Motor neuron (in vitro differentiated cells): ENCODE measurements around the gene LARGE1. TPM values are rescaled to one million over a fixed set of nuclear protein-coding genes. Genes with fewer than 3 reads are reported as not detected.

ENCODE experiments used
- ATAC-seq, 8 experiments: fragments of 200-7000 bp; cut with Tn5 transposase; replicated peaks in 6 of 8; 2 replicates each; pipeline ENCODE4 v1.8.0; 2021; ENCODE audit warnings: mild to moderate bottlenecking in 8 of 8, moderate library complexity in 8 of 8
- H3K27ac ChIP-seq, 2 donors: fragments of 250-450 bp; sonication (Bioruptor Pico); 2 replicates each; pipeline ENCODE4 v1.9.0; 2021; ENCODE audit warnings: antibody characterized with exemption in 2 of 2, mild to moderate bottlenecking in 2 of 2, moderate library complexity in 1 of 2
- H3K4me1 ChIP-seq, 2 donors: fragments of 250-450 bp; sonication (Bioruptor Pico); replicated peaks in 1 of 2; 2 replicates each; pipeline ENCODE4 v1.6.1; 2021; ENCODE audit warnings: antibody characterized with exemption in 2 of 2, mild to moderate bottlenecking in 2 of 2, moderate library complexity in 1 of 2
- H3K4me3 ChIP-seq, 5 donors: fragments of 250-450 bp; sonication (Bioruptor Pico); 2 replicates each; pipeline ENCODE4 v1.9.0; 2021; ENCODE audit warnings: antibody characterized with exemption in 5 of 5, mild to moderate bottlenecking in 5 of 5, moderate library complexity in 4 of 5
- whole genome bisulfite sequencing, 10 experiments: fragments of 450-650 bp; shearing (Covaris generic); methylation state at CpG; one replicate each; pipeline ENCODE4 v1.0.0; 2022; 5-methylcytosine and 5-hydroxymethylcytosine counted together
- in situ Hi-C, 9 experiments: fragments of 400-800 bp; cut with MboI; loops; one replicate each; pipeline ENCODE4 v1.15.0; 2021; ENCODE audit warnings: low sequenced_read_pairs in 9 of 9, low pct_unique_long_range_greater_than_20kb in 2 of 9; ENCODE audit not compliant: unreplicated experiment in 9 of 9
- total RNA-seq, 8 experiments: library from RNA; unstranded; fragments of 300-600 nt; gene quantifications; 2 replicates each; pipeline versions ENCODE4 v1.2.3 to v1.2.4, GENCODE V29; 2022

Gene LARGE1
- total RNA-seq, 8 experiments from 2014 or later, result 1.7 to 36.1 (median 20.6) TPM

DNA sequence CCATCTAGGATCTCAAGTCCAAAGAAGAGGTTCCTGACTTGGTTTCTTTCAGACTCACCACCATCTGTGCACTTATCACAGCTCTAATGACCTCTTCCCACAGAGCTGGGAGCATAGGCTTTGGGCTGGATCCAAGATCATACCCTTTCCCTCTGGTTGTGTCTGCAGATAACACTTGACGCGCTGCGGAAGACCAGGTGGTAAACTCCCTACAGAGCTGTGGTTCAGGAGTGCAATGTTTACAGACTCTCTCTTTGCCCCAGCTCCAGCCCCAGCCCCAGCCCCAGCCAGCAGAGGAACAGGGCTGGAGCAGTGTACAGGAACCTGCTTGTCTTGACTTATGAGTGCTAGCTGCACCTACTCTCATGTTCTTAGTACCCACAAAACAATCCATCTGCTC is 587.7 kb downstream of the LARGE1 start:
- no peak for ATAC-seq
- in situ Hi-C loops, result no loop called here
- Histone ChIP-seq H3K27ac (no peak overlapping the region), H3K4me1 (peaks cover 0 to 2% of the 10 kb centered on the region in 2 donors), H3K4me3 (no peak overlapping the region)
- 100% methylated on average over 1 to 3 of the region's 3 CpGs; no CpG with 5 or more reads in 6 of the 10 experiments for WGBS, 10 experiments

DNA sequence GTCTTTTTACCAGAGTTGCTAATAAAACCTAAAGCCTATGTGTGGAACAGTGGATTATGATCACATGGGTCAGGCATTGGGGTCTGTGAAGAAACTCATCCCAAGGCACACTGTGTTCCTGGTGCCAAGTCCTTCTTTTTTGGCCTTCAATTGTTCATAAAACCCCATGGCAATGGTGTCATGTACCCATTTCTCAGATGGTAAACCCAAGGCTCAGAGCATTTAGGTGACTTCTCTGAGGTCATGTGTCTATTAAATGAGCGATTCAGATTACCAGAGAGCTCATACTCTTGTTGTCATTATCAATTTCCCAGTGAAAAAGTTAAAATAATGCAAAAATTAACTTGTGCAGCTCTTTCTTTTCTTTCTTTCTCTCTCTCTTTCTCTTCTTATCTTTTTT is 589.3 kb downstream of the LARGE1 start:
- H3K4me1 ChIP-seq, result peaks cover 0 to 2% of the 10 kb centered on the region in 2 donors
- WGBS, 10 experiments, result 17 to 100% (median 93%) methylated on average over 1 of the region's 1 CpG; no CpG with 5 or more reads in 2 of the 10 experiments
- no peak overlapping the region for H3K4me3 ChIP-seq
- ATAC-seq, result no peak
- H3K27ac ChIP-seq, result no peak overlapping the region
- in situ Hi-C loops, result no loop called here

DNA sequence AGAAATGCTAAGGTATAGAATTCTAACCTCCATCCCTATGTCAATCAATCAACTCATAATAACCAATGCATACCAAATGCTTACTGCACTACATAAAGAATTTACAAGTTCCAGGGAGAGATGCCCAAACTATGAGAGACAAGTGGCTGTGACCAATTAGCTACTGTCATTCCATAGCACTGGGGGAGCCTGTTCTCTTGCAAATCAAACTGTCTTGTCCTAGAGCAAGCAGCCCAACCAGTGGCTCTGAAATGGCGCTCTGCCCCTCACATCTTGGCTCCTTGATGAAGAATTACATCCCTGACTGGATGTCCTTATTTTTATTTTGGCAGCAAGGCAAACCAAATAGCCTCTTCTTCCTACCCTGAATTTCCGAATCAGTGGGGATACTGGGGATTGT is 589.7 kb downstream of the LARGE1 start:
- no peak for ATAC-seq
- no peak overlapping the region for H3K27ac ChIP-seq
- peaks cover 0 to 2% of the 10 kb centered on the region in 2 donors for H3K4me1 ChIP-seq
- 85 to 100% methylated on average over 1 to 2 of the region's 2 CpGs; no CpG with 5 or more reads in 8 of the 10 experiments for WGBS, 10 experiments
- in situ Hi-C loops, result no loop called here
- H3K4me3 ChIP-seq, result no peak overlapping the region

GRCh38 chr22:33329398-33329797 is 590.9 kb downstream of the LARGE1 start:
- no peak overlapping the region for H3K27ac ChIP-seq
- H3K4me1 ChIP-seq, result peaks cover 0 to under 1% of the 10 kb centered on the region in 2 donors
- H3K4me3 ChIP-seq, result no peak overlapping the region
- in situ Hi-C loops, result no loop called here
- no peak for ATAC-seq
- WGBS, 10 experiments, result 13 to 97% (median 82%) methylated on average over 1 to 3 of the region's 3 CpGs; no CpG with 5 or more reads in 3 of the 10 experiments

GRCh38 chr22:33328789-33329296 is 591.4 kb downstream of the LARGE1 start:
- peaks cover 0 to 3% of the 10 kb centered on the region in 2 donors for H3K4me1 ChIP-seq
- H3K4me3 ChIP-seq, result no peak overlapping the region
- 0 to 100% (median 90%) methylated on average over 1 to 2 of the region's 2 CpGs; no CpG with 5 or more reads in 2 of the 10 experiments for WGBS, 10 experiments
- no peak overlapping the region for H3K27ac ChIP-seq
- in situ Hi-C loops, result no loop called here
- no peak for ATAC-seq

GRCh38 chr22:33327348-33327860 is 592.9 kb downstream of the LARGE1 start:
- Histone ChIP-seq H3K4me3 (no peak overlapping the region), H3K27ac (no peak overlapping the region), H3K4me1 (peaks cover 0 to 3% of the 10 kb centered on the region in 2 donors)
- no peak for ATAC-seq
- WGBS, 10 experiments, result 20 to 100% (median 83%) methylated on average over 1 to 9 of the region's 9 CpGs; no CpG with 5 or more reads in 1 of the 10 experiments
- in situ Hi-C loops, result no loop called here

DNA sequence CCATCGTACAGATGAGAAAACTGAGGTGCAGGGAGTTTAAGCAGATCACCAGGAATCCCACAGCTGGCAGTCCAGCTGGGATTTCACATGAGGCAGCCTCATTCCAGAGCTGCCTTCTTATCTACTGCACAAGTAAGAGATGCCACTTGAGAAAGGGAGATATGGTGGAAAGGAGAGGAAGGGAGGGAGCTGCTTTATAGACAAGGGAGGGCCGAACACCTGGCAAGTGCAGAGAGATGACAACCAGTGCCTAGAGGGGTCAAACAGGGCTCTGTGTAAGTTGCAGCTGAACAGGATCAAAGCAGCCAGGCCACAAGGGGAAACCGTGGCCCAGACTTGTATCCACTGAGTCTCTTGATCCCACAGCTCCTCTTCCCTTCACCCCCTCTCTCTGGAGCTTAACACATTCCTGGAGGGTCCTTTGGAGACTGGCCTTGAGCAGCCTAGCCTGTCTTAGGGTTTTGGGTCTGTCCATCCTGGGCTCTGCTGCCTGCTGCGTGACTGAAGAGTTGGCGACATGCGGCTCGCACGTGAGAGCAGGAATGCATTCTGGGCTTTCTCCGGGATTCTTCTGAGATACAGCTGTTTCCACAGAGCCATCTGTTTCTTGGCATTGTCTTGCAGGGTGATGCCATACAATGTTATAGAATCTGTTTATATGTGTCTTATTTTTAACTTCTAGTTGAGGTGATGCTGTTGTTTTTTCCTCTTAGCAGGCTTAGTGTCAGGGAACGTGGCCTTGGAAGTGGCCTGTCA is 593.6 kb downstream of the LARGE1 start:
- Histone ChIP-seq H3K27ac (no peak overlapping the region), H3K4me3 (no peak overlapping the region), H3K4me1 (peaks cover 0 to 3% of the 10 kb centered on the region in 2 donors)
- ATAC-seq, result no peak
- WGBS, 10 experiments, result 40 to 100% (median 90%) methylated on average over 1 to 8 of the region's 10 CpGs; no CpG with 5 or more reads in 1 of the 10 experiments
- in situ Hi-C loops, result no loop called here

DNA sequence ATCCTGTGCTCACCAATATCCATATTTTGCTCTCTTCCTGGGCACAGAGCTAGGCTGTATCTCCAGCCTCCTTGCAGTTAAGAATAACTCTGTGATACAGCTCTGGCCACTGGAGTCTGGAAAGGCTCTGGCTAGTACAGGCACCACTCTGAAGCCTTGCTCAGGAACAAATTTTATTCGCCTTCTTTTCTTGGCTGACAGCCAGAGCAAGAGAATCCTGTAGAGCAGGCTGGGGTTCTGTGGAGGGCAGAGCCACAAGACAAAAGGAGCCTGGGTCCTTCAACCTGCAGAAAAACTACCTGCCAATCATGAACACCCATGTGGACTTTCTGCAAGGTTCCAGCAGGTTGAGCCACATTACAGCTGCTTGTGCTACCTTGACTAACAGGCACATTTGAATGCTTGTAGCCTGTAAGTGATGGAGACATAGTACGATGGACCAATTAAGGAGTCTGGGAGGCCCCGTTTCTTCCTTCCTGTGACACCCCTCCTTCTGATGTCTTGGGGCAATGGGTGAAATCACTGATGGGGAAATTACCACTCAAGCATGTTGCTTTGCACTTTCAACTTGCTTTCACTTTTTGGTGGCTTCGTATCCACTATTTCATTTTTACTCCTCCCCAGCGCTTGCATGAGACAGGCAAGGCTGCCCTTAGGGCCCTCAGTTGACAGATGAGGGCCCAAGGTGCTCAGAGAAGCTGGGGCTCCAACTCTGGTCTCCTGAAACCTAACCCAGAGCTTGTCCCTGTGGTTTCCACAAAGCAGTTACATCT is 594.9 kb downstream of the LARGE1 start:
- H3K4me3 ChIP-seq, result no peak overlapping the region

DNA sequence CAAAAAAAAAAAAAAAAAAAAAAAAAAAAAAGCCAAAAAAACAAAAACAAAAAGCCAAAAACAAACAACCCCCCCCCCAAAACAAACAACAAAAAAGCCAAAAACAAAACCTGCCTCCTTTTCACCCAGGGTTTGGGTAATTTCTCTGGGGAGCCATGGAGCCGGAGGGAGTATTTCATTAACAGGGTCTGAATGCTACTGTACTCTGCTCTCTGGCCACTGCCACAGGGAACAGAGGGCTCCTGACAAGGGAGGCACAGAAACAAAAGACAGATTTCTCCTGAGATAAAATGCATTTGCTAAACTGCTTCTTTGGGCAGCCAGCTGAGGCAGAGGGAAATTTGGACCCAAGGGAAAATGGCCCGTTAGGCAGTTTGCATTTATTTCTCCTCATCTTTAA is 596.0 kb downstream of the LARGE1 start:
- Histone ChIP-seq H3K4me1 (peaks cover 0 to 3% of the 10 kb centered on the region in 2 donors), H3K27ac (no peak overlapping the region), H3K4me3 (no peak overlapping the region)
- no peak for ATAC-seq
- 33 to 100% (median 86%) methylated on average over 1 to 2 of the region's 2 CpGs; no CpG with 5 or more reads in 3 of the 10 experiments for WGBS, 10 experiments
- in situ Hi-C loops, result loop anchor here in 3 of 9 experiments (25.0 kb wide), 4 partner anchors 238 to 1713 kb away; no protein-coding TSS in a partner anchor

More for the DNA sequence above, 594.9 kb downstream of the LARGE1 start:
- WGBS, 10 experiments, result 44 to 100% (median 82%) methylated on average over 1 to 4 of the region's 5 CpGs; no CpG with 5 or more reads in 2 of the 10 experiments
- Histone ChIP-seq H3K27ac (no peak overlapping the region), H3K4me1 (peaks cover 0 to 3% of the 10 kb centered on the region in 2 donors)
- in situ Hi-C loops, result no loop called here
- peak in 2 of 8 experiments; percentile 31 to 35 for ATAC-seq

- Histone ChIP-seq H3K27ac (no peak overlapping the region), H3K4me1 (peaks cover 0 to 3% of the 10 kb centered on the region in 2 donors), H3K4me3 (no peak overlapping the region)
- 20 to 100% (median 83%) methylated on average over 1 to 3 of the region's 3 CpGs; no CpG with 5 or more reads in 5 of the 10 experiments for WGBS, 10 experiments
- in situ Hi-C loops, result loop anchor here in 3 of 9 experiments (25.0 kb wide), 4 partner anchors 241 to 1716 kb away; no protein-coding TSS in a partner anchor
- ATAC-seq, result no peak
Observed at GRCh38 chr22:33321466-33321865, 598.8 kb downstream of the LARGE1 start.

GRCh38 chr22:33315954-33316353 is 604.3 kb downstream of the LARGE1 start:
- no peak for ATAC-seq
- Histone ChIP-seq H3K4me1 (peaks cover 0 to 6% of the 10 kb centered on the region in 2 donors), H3K27ac (no peak overlapping the region), H3K4me3 (no peak overlapping the region)
- in situ Hi-C loops, result loop anchor here in 3 of 9 experiments (25.0 kb wide), 4 partner anchors 246 to 1721 kb away; no protein-coding TSS in a partner anchor
- 75 to 100% (median 94%) methylated on average over 2 to 12 of the region's 15 CpGs; no CpG with 5 or more reads in 5 of the 10 experiments for WGBS, 10 experiments

GRCh38 chr22:33315117-33315516 is 605.2 kb downstream of the LARGE1 start:
- Histone ChIP-seq H3K27ac (peak overlapping the region in 1 of 2 donors; percentile 14), H3K4me1 (peaks cover 0 to 6% of the 10 kb centered on the region in 2 donors), H3K4me3 (no peak overlapping the region)
- 71 to 100% (median 90%) methylated on average over 1 to 8 of the region's 11 CpGs; no CpG with 5 or more reads in 1 of the 10 experiments for WGBS, 10 experiments
- in situ Hi-C loops, result loop anchor here in 3 of 9 experiments (25.0 kb wide), 4 partner anchors 247 to 1722 kb away; no protein-coding TSS in a partner anchor
- peak in 3 of 8 experiments; percentile 39 to 57 (median 42) for ATAC-seq
